ENCODE measurements around the gene ELP4. TPM values are rescaled to one million over a fixed set of nuclear protein-coding genes. Genes with fewer than 3 reads are reported as not detected.
A peak's percentile ranks its signal among the peaks of the same experiment; 100 is the strongest.

The ELP4 gene
- total RNA-seq, 6 experiments from 2014 or later = 7.3 to 16.4 (median 9.2) TPM

DNA sequence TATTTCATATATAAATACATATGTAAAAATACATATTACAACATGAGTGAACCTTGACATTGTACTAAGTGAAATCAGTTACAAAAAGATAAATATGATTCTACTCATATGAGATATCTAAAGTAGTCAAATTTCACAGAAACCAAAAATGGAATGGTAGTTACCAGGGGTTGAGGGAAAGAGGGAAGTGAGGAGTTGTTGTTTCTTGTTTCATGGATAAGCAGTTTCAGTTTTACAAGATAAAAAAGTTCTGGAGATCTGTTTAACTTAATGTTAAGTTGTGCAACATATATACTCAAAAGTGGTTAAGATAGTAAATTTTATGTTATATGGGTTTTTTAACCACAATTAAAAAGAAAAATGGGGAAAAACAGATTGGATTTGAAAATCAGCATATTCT lies 107.7 kb downstream of the ELP4 start:
- Histone ChIP-seq H3K4me1 (no peaks in the 10 kb centered on the region), H3K27me3 (no peaks in the 10 kb centered on the region), H3K36me3 (no peaks in the 10 kb centered on the region), H3K9me3 (no peaks in the 10 kb centered on the region), H3K27ac (no peak overlapping the region), H3K4me3 (no peak overlapping the region)
- no peak for TF ChIP-seq POLR2A (IDR thresholded peaks at IDR 0.05)
- TF ChIP-seq, protein P1, sequence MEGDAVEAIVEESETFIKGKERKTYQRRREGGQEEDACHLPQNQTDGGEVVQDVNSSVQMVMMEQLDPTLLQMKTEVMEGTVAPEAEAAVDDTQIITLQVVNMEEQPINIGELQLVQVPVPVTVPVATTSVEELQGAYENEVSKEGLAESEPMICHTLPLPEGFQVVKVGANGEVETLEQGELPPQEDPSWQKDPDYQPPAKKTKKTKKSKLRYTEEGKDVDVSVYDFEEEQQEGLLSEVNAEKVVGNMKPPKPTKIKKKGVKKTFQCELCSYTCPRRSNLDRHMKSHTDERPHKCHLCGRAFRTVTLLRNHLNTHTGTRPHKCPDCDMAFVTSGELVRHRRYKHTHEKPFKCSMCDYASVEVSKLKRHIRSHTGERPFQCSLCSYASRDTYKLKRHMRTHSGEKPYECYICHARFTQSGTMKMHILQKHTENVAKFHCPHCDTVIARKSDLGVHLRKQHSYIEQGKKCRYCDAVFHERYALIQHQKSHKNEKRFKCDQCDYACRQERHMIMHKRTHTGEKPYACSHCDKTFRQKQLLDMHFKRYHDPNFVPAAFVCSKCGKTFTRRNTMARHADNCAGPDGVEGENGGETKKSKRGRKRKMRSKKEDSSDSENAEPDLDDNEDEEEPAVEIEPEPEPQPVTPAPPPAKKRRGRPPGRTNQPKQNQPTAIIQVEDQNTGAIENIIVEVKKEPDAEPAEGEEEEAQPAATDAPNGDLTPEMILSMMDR (IDR thresholded peaks at IDR 0.05) = no peak
- intact Hi-C loops (cut with DNase I) = no loop called here
- DNase-seq (no peak), ATAC-seq (no peak)

DNA sequence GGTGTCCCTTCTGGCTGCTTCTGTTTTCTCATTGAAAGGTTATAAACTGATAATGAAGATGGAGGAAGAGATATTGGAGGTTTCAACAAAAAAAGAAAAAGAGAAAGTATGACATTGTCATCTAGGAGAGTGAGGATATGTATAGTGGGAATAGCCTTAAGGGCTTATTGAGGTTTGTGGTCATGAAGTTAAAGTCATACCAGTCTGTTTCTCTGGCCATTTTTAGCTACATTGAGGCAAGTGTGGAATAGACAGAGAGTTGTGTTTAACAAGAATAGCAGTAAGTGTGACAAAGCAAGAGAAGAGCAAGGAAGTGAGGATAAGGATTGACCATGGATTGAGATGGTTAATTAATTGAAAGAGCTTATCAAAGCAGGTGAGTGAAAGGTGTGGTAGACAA lies 110.4 kb downstream of the ELP4 start:
- no peak for ATAC-seq
- H3K9me3 ChIP-seq = no peaks in the 10 kb centered on the region
- H3K4me1 ChIP-seq = no peaks in the 10 kb centered on the region
- no peaks in the 10 kb centered on the region for H3K27me3 ChIP-seq
- H3K36me3 ChIP-seq = no peaks in the 10 kb centered on the region
- DNase-seq = no peak
- H3K4me3 ChIP-seq = no peak overlapping the region
- intact Hi-C loops (cut with DNase I) = no loop called here
- H3K27ac ChIP-seq = no peak overlapping the region
- no peak for TF ChIP-seq POLR2A (IDR thresholded peaks at IDR 0.05)
- TF ChIP-seq, protein P1 (IDR thresholded peaks at IDR 0.05) = no peak

DNA sequence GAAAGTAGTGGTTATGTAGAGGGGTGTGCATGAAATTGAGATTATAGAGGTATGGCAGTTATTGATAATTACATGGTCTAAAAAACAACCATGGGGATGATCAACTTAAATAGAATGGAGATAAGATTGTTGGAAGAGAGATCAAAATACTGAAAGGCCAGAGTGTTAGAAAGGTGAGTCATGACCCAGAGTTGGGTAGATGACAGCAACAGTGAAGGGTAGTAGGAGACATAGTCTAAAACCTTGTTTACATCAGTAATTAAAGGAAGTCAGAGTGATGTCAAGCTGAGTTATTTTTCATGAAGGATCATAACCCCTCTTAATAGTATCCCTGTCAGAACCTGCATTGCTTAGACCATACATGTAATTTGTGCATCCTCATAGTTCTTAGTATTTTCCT lies 110.9 kb downstream of the ELP4 start:
- Histone ChIP-seq H3K4me1 (no peaks in the 10 kb centered on the region), H3K4me3 (no peak overlapping the region), H3K9me3 (no peaks in the 10 kb centered on the region), H3K36me3 (no peaks in the 10 kb centered on the region), H3K27me3 (no peaks in the 10 kb centered on the region), H3K27ac (no peak overlapping the region)
- TF ChIP-seq, protein P1 (IDR thresholded peaks at IDR 0.05) = no peak
- no peak for TF ChIP-seq POLR2A (IDR thresholded peaks at IDR 0.05)
- intact Hi-C loops (cut with DNase I) = no loop called here
- ATAC-seq (no peak), DNase-seq (no peak)

DNA sequence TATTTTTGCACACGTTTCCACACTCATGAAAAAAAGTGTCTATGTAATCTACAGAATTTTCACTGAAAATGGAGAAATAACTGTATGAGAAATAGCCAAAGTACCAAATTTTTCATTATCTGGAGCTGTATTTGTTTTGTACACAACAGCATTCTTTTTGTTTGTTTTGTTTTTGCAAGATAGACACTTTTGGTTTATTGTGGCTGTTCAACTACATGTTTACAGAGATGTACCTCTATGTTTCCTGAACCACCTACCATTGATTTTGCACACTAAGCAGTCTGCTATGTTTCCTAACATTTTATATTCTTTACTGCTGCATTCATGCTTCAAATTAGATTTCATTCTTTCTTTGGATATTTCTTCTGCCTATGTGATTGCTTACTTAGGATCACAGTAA lies 116.3 kb downstream of the ELP4 start:
- 91% methylated on average over 1 of the region's 1 CpG for WGBS (ENCODE audit: insufficient coverage, low coverage, low lambda C conversion rate, missing lambda C conversion rate)
- no peak for TF ChIP-seq POLR2A (IDR thresholded peaks at IDR 0.05)
- TF ChIP-seq, protein P1 (IDR thresholded peaks at IDR 0.05) = no peak

DNA sequence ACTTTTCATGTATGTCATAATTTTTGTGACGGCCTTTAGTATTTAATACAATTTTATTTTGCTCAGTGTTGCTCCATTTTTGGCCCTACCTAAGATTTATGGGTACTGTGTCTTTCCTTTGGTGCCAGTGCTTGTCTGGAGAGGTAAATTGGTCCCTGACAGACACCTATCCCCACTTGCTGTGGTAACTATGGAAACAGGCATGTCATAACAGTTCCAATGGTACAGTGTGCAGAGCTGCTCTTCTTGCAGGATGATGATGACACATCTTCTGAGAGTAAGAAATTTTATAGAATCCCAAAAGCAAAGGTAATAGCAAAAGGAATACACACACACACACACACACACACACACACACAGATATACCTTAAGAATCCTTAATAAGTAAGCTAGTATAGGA lies 118.5 kb downstream of the ELP4 start:
- Histone ChIP-seq H3K36me3 (no peaks in the 10 kb centered on the region), H3K4me1 (peaks cover 0 to 4% (median 0%) of the 10 kb centered on the region in 4 donors), H3K27me3 (no peaks in the 10 kb centered on the region), H3K27ac (no peak overlapping the region), H3K9me3 (no peaks in the 10 kb centered on the region), H3K4me3 (no peak overlapping the region)
- intact Hi-C loops (cut with DNase I) = no loop called here
- 86% methylated on average over 1 of the region's 1 CpG for WGBS (ENCODE audit: insufficient coverage, low coverage, low lambda C conversion rate, missing lambda C conversion rate)
- ATAC-seq = no peak
- TF ChIP-seq POLR2A (IDR thresholded peaks at IDR 0.05) = no peak
- TF ChIP-seq, protein P1 (IDR thresholded peaks at IDR 0.05) = no peak
- DNase-seq = no peak

More for the DNA sequence above, 116.3 kb downstream of the ELP4 start:
- Histone ChIP-seq H3K9me3 (no peaks in the 10 kb centered on the region), H3K27ac (no peak overlapping the region), H3K4me3 (no peak overlapping the region), H3K36me3 (no peaks in the 10 kb centered on the region), H3K4me1 (peaks cover 0 to 4% (median 0%) of the 10 kb centered on the region in 4 donors), H3K27me3 (no peaks in the 10 kb centered on the region)
- intact Hi-C loops (cut with DNase I) = no loop called here
- peak in 2 of 4 donors; percentile 34 to 52 for ATAC-seq
- no peak for DNase-seq
